ENCODE results near the gene KCTD2.
A peak's percentile ranks its signal among the peaks of the same experiment; 100 is the strongest.

Gene KCTD2

GRCh38 chr17:75110234-75110937, 63.4 kb downstream of the KCTD2 start:
- intact Hi-C loops (cut with DNase I): loop anchor here (10.0 kb wide), 1 partner anchor 94 kb away; the partner anchor contains the start of gene NUP85

GRCh38 chr17:75111777-75112335, 64.8 kb downstream of the KCTD2 start:
- intact Hi-C loops (cut with DNase I): loop anchor here (10.0 kb wide), 1 partner anchor 93 kb away; the partner anchor contains the start of gene NUP85
- DNase-seq: no peak

More at GRCh38 chr17:75110234-75110937, 63.4 kb downstream of the KCTD2 start:
- peak in 5 of 42 donors; percentile 13 to 42 (median 33) for DNase-seq

GRCh38 chr17:75113798-75114551, 67.0 kb downstream of the KCTD2 start:
- intact Hi-C loops (cut with DNase I): loop anchor here (10.0 kb wide), 1 partner anchor 91 kb away; the partner anchor contains the start of gene NUP85
- peak; percentile 77 to 97 (median 90) for DNase-seq

- no peak for DNase-seq
Observed at GRCh38 chr17:75114552-75115314, 67.7 kb downstream of the KCTD2 start.

More at GRCh38 chr17:75114552-75115314, 67.7 kb downstream of the KCTD2 start:
- intact Hi-C loops (cut with DNase I): loop anchor here (5.0 to 10.0 kb wide), 2 partner anchors 38 to 90 kb away; partner anchors contain the start of genes JPT1 and NUP85

Measured in head of caudate nucleus (tissue), 42 donors.